Right lobe of liver (tissue), 4 donors: ENCODE measurements around the gene DCDC2C.

Experiments used
- CTCF ChIP-seq, 4 donors: fragments of 200-600 bp in 3 of 4; fragments of 450-650 bp in 1 of 4; IDR thresholded peaks; one replicate each; pipeline versions ENCODE4 v1.5.1 to v1.8.0; 2016 to 2022; ENCODE audit warnings: antibody characterized with exemption in 4 of 4, mild to moderate bottlenecking in 2 of 4
- POLR2A ChIP-seq: fragments of 450-650 bp; IDR thresholded peaks from one replicate; pipeline ENCODE4 v1.6.1; 2017; ENCODE audit warnings: antibody characterized with exemption, mild to moderate bottlenecking
- donor health status: DM: no; HTN: no; CAD: no.
- donor health status: DM: no; HTN: no; CAD: no.
- donor health status: DM: no; HTN: yes; CAD: no.

- TF ChIP-seq POLR2A (no peak), CTCF (IDR thresholded peaks at IDR 0.05) (no peak)
Observed at GRCh38 chr2:3806730-3807129, 103.4 kb downstream of the DCDC2C start.
